Suppressor macrophage (primary cell): ENCODE measurements around the gene BARHL1.
A peak's percentile ranks its signal among the peaks of the same experiment; 100 is the strongest.

Experiments used
- DNase-seq, 4 experiments: peaks; one replicate each; pipeline ENCODE4 v3.0.0-alpha.2; 2020 to 2022

The BARHL1 gene

DNA sequence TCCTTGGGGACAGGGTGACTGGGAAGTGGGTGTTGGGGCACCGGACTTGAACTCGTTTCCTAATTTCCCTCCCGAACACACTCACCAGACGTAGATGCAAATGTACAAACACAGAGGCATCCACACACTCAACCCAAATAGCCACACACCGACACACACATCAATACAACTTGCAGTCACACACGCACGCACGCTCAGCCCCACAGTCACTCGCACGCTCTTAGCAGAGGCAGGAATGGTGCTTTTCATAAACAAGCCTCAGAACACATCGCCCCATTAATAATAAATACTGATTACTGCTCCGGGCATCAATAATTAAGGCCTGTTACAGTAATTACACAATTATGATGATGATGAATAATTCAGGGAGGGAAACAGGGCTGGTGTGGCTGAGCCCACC, 5.7 kb downstream of the BARHL1 start:
- DNase-seq: no peak

DNA sequence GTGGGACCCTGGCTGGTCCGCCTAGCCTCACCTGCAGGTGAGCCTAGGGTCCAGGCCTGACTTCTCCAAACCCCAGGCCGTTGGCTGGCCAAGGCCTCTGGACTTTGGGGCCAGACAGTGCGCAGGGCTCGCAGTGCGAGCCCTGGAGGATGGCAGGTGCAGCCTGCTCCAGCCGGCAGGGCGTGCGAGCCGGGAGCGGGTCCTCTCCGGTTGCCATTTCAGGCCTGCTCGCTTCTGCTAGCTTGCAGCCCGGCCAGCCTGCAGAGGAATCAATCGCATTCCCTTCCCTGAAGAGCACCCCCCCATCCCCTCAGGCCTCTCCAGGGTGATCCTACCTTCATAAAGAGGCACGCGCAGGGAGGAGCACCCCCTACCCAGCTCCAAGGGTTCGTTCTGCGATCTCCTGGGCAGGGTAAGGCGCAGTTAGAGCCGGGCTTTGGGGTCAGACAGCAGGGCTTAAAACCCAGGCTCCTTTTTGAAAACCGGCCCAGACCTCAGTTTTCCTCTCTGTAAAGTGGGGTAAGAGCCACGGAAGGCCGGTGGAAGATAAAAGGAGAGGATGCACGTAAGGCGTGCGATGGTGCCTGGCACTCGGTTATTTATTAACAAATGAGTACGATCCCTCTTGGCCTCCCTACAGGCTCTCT, 6.2 kb downstream of the BARHL1 start:
- no peak for DNase-seq

DNA sequence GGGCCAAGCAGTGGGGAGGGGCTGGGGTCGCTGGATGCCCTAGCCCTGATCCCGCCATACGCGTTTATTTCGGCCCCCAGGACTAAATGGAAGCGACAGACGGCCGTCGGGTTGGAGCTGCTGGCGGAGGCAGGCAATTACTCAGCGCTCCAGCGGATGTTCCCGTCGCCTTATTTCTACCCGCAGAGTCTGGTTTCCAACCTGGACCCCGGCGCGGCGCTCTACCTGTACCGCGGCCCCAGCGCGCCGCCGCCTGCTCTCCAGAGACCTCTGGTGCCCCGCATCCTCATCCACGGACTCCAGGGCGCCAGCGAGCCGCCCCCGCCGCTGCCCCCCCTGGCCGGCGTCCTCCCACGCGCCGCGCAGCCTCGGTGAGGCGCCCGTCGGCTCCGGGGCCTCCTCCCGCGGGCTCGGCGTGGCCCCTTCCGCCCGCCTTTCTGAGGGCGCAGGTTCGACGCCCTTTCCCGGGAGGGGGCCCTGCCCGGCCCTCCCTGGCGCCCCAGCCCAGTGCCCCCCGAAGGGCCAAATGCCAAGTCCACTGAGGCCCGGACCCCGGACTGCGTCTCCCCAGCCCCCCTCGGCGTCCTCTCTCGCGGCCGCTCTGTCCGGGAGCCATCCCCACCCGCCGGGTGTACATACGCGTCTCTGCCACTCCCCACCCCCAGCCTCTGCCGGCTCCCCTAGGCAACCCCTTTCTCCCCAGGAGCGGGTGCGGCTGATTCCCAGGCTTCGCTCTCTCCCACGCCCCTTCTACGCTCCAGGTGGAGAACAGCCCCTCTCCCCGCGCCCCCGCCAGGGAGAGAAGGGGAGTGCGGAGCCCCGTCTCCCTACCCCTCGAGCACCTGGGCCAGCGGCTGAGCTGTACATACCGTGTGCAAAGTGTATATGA, 7.0 kb downstream of the BARHL1 start:
- no peak for DNase-seq

DNA sequence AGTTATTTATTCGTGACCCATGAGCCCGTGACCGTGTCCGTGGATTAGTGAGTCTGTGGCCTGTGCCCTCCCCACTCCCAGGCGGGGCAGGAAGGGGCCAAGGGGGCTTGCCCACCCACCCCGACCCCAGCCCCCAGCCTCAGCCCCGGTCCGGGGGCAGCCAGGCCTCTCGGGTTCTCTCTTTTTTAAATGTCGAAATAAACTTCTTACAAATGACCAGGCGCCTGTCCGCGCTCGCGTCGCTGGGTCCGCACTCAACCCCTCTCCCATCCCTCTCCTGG, 7.6 kb downstream of the BARHL1 start:
- no peak for DNase-seq

DNA sequence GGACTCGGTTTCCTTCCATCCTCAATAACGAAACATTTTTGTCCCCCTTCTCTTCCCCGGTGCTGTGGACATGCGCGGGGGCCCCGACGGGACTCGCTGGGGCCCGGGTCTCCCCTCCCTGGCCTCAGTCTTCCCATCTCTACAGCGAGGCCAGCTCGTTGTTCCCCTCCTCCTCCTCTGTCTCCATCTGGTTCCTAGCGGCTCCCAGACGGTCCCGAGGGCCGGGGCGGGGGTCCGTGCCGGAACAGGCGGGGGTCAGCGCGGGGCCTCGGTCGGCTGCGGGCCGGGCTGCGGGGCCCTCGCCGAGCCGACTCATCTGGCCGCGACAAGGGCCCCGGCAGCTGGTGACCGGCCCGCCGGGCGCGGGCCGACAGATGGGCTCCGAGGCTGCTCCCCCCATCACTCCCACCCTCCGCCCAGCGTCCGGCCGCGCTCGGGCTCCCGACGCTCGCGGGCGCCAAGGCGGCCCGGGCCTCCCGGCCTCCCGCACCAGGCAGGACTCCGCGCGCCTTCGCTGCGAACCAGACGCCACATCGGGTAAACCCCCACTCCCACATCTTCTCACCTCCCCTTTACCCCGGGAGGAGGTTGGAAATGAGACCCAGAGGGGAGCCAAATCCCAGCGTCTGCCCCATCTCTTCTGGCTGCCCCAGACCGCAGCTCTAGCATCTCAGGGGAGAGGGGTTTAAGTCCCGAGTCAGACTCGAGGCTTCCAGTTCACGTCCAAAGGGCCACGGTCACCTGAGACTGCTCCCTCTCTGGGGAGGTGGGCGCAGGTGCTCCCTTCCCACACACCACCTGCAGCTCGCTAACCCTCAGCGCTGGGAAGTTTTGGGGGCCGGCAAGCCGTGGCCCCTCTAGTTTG, 8.1 kb downstream of the BARHL1 start:
- no peak for DNase-seq

DNA sequence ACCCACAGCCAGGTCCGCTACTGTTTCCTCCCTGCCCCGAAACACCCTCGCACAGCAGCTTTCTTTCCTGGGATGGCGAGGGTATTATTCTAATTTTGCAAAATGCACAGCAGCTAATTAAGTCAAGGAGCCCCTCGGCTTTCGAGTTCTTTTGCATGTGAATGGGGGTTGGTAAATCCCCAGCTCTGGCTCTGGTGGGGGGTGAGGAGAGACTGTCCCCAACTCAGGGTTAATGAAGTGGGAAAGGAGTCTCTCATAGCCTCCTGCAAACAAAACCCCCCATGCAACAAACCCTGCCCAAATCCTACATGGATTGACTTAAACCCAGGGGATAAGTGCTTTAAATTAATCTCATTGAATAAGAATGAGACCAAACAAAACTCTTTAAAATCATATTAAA, 8.8 kb downstream of the BARHL1 start:
- DNase-seq: no peak

DNA sequence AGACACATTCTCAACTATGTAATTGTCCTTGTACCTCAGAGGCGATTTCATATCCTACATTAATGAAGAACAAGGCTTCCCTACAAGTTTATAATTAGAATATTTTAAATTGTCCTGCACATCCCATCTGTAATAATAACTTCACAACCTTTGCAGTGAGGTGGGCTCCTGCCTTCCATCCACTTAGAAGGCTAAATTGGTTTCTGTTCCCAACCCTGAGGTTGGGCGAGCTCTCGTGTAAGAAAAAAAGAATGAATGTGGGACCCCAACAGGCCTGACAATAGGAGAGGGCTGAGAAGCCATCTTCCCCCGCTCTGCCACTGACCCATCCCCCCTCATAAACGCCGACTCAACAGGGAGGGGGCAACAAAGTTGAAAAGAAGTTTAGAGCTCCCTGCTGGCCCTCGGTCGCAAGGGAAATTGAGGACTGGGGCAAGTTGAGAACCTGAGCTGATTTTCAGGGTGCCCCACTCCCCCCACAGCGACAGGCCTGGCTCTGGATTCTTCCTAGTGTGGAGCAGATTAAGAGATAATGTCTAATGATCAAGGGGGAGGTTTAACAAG, 9.4 kb downstream of the BARHL1 start:
- DNase-seq: no peak

DNA sequence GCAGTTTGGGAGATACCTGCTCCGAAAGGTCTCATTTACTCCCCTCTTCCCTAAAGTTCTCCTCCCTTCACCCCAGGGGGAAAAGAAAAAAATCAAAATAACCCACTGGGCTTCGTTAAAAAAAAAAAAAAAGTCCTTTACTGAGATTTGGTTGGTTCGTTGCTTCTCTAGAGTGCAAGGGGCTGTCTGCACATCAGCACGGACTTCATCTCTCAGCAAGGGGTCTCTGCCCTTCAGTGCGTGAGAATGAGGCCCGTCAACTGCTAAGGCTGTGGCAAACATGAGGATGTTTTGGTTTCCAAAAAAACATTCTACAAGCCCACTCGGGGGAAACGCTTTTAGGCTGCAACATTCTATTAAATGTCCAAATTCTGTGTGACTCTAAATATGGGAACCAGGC, 10.0 kb downstream of the BARHL1 start:
- no peak for DNase-seq

DNA sequence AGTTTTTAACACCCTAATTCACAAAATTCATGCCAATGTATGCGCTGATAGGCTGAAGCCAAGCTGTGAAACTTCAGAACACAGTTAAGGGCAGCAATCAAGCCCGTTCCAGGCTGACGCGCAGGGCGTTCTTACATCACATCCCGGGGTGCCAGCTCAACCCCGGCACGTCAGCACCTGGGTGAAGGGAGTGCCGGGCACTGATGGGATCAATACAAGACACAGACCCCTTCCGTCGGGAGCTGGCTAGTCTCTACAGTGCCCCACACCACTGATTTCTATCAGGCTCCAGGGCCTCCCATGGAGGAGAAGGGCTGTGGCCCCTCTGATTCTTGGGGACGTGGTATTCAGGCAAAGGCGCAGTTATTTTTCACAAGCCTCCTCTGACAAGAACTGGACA, 12.0 kb downstream of the BARHL1 start:
- DNase-seq: no peak

DNA sequence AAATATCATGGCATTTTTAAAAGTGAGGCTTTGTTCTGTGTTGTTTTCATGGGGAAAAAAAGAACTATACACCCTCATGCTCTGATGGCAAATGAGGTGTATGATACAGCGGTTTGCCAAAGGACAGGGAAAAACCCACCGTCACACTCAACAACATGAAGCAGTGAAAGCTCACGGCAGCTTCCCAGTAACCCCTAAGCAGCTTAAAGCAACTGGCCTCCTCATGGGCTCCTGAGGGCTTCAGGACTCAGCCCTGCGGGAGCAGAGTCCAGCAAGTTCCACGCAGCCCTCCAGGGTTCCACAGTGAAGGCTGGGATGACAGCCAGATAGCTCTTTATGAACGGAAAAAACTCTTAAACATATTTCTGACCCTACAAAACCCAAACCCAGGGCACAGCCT, 12.9 kb downstream of the BARHL1 start:
- DNase-seq: no peak

DNA sequence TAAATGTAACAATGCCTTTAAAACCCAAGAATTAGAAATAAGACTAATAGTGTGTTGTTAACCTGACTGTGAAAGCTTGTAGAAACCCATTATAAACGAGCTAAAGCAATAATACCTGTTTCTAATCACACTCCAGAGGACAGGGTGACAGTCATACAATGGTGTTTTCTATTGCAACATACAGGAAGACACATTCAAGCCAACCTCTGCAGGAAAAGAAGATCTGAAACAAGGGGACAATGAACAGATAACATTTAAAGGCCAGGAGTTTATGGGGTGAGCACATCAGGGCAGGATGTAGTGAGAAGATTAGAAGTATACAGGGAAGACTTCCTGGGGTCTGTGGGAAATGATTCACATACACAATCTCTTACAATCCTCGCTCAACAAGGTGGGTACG, 13.8 kb downstream of the BARHL1 start:
- DNase-seq: no peak

DNA sequence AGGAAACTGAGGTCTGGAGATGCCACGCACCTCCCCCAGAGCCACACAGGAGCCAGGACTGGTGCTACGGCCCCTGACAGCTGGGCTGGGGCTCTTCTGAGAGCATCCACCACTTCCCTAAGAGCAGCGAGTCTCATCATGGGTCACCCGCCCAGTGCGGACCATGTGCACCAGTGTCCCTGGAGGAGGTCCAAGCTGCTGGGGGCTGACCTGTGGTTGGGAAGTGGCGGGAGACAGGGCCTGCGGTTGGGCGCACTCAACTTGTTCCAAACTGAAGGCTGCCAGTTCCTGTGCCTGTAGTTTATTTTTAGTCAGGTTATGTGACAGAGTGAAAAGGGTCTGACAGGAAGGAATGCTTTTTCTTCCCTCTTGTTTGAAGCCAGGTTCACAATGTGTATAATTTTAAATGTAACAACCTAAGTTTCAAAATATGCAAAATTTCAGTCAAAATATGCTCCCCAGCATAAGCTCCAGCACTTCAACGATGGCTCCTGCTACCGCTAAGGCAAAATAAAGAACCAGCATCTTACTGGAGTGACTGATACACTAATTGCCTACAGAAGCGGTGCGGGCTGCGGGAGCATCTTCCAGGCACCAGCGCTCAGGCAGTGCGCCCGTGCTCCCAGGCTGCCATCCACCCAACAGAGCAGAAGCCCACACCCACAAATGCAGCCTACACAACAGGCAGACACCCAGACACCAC, 14.8 kb downstream of the BARHL1 start:
- DNase-seq: peak; percentile 44 to 63 (median 55)

DNA sequence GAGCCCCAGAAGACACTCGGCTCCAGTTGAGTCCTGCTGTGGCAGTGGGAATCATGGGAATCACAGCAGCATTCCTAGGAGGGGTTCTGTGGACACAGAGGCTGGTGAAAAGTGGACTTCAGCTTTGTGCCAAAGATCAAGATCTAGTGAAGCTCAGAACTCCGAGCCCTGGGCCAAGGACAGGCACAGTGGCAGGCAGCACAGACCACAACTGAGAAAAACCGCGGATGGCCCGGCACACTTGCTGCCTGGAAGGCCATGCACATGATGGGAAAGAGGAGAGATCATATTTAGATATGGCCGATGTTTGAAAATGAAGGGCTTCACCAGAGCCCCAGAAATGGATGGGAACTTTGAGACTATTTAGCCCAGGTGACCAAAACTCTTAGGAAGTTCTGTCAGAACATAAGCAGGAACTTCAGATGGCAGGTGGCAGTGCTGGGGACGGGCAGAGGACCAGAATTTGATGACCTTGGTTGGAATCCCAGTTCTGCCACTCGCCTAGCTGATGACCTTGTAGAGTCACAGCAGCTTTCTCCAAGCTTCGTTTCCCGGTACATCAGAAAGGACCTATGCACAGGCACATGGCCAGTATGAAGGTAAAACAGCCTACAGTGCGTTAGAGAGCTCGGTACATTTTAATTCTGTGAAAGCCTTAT, 18.0 kb downstream of the BARHL1 start:
- no peak for DNase-seq

DNA sequence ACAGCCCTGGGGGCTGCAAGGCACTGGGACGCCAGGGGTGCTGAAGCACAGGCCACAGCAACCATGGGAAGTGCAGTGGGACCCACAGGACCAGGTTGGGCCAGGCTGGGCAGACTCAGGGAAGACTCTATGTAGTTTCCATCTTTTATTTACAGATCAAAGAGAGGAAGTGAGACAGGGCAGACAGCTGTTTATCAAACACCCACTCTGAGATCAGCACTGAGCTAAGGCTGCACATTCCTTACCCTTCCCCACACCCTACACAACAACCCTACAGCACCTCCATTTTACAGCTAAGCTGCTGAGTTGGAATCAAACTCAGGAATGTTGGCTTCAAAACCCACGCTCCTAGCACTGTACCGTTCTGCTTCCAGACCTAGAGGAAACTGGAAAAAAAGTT, 19.8 kb downstream of the BARHL1 start:
- DNase-seq: no peak

DNA sequence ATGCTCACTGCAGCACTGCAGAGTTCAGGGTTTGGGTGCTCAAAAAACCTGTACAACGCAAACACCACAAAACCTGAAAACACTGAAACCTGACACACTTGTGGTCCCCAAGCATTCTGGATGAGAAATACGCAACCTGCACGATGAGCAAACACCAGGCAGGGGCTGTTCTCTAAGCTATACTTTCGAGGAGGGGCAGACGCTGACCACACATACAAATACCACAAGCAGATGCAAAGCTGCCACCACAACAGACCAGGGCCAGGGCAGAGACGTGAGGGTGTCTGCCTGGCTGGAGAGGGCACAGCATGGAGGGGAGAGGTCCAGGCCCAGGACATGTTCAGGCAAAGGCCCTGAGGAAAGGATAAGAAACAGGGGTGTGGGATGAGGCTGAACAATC, 23.0 kb downstream of the BARHL1 start:
- no peak for DNase-seq

DNA sequence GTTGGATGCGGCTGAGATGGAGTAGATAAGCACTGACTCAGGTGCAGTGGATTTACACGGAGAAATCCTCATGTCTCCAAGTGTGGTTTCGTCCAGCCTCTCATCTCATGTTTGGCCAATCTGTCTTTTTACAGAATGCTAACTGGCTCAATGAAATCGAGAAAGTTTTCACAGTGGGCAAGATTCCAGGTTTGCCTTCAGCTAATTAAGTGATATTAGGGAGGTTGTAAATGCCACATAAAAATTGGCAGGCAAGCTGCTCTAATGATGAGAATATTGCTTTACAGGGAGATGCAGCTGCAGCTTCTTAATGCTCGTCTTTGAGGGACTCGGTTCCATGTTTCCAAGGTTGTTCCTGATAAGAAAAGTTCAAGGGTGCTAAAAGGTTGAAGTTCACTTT, 23.7 kb downstream of the BARHL1 start:
- no peak for DNase-seq

DNA sequence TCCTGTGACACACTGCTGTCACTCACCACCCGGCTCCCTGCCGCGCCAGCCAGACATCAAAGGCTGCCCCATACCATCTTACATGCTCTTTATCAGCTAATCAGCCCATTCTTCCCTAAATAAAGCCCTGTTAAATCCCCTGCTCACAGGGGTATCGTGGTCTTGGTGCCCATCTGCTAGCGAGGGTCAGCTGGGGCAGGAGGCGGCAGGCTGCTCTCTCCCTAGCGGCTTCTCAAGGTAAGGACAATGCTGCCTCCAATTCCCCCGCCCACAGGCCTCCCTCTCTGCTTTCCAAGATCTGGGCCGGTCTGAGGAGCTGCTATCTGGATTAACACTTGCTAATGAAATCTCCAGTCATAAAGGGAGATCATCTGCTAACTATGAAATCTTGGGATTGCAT, 26.8 kb downstream of the BARHL1 start:
- no peak for DNase-seq

DNA sequence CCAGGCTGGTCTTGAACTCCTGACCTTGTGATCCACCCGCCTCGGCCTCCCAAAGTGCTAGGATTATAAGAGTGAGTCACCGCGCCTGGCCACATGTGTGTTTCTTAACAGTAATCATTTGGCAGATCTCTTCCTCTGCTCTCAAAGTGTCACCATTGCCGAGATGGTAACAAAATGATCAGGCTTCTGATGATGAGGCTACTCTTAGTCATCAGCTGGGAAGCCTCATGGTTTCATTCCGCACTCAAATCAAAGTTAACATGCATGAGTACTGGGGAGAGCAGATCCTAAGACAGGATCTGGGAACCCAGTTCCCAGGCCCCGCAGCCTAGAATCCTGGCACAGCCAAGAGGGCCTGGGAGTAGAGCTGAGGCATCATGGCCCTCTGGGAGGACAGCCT, 27.4 kb downstream of the BARHL1 start:
- no peak for DNase-seq

DNA sequence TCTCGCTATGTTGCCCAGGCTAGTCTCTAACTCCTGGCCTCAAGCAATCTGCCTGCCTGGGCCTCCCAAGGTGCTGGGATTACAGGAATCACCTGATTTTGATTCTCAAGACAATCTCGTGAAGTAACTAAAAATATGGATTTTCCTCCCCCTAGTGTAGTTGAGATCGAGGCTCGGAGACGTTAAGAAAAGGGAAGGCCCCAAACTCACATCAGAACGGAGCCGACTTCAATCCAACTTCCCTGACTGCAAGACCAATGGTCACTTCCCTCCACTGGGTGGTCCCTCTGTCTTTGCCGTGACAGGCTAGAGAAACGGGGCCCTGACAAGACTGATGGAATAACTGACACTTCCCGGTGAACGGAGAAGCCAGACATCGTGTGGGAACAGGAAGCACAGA, 28.3 kb downstream of the BARHL1 start:
- DNase-seq: no peak

DNA sequence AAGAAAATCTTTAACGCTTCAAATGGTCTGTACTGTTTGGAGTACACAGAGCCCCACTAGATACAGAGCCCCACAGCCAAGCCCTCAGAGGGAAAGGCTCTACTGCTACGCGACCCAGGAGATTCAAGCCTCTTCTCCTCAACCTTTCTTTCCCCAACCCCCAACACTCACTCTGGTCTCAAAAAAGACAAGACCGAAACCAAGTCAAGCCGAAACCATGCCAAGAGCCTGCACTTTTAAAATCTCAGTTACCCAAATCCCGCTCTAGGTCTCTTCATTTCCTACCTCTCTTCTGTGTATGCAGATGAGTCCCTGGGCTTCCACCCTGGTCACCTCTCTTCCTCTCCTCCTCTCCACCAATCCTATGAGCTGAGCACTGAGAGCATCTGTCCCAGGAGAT, 31.9 kb downstream of the BARHL1 start:
- DNase-seq: no peak

DNA sequence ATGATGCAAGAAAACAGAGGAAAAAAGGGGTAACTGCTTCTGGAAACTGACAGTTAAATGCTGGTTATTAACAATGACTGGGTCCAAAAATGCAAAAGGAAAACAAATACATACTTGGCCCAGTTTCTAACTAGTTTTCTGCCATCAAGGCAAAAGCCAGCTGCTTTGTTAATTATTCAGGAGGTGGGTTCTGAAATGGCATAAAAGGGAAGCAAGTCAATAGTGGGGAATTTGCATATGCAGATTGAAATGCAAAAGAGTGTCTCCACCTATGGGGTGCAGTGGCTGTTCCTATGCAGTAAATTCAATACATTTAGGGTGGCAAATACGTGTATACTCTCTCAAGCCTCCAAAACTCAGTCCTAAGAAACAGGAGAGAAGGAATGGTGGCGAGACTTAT, 33.4 kb downstream of the BARHL1 start:
- DNase-seq: no peak

DNA sequence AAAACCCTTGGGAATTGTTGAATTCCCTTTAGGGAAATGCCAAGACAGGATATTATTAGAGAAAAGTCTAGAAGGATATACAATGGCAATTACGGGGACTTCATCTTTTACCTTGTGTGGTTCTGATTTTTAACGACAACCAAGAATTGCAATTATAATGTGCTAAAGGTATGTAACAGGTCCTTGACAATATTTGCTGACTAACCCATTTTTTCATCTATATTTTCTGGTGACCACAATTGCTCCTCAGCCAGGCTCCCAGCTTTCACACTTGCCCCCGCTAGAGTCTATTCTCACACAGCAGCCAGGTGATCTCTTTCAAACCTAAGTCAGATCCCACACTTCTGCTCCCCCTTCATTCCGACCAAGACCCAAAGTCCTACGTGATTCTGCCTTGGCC, 34.3 kb downstream of the BARHL1 start:
- DNase-seq: no peak
